ENCODE measurements around the gene HMCN1. TPM values are rescaled to one million over a fixed set of nuclear protein-coding genes. Genes with fewer than 3 reads are reported as not detected.

The HMCN1 gene
- total RNA-seq, 4 donors from 2014 or later, result 3.3 to 8.9 (median 6.6) TPM

DNA sequence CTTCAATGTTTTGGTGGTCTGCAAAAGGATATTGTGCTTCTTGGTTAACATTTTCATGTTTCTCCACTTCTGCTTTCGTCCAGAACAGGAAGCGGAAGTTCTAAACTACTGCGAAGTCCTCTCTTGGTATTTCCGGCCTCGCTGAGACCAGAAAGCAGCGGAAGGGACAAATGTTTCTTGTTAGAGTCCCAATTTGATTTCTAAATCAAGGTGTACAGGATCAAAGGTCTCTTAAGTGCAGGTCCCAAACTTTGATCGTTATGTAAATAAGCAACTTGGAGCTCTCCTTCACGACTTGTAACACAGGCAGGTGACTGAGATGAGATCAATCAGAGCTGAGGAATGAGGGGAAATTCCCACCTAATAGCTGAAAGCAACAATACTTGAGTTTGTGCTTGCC is 40.1 kb upstream of the HMCN1 start:
- Histone ChIP-seq H3K27ac (peak overlapping the region in 1 of 3 donors; percentile 8), H3K9me3 (no peaks in the 10 kb centered on the region), H3K4me3 (replicated peaks in 1 of 3) (no peak overlapping the region), H3K4me1 (no peaks in the 10 kb centered on the region), H3K36me3 (no peaks in the 10 kb centered on the region), H3K27me3 (no peaks in the 10 kb centered on the region)
- WGBS, 2 donors, result 62 to 66% methylated on average over 8 of the region's 8 CpGs
- DNase-seq, result no peak
- TF ChIP-seq CTCF (IDR thresholded peaks at IDR 0.05), result no peak
- TF ChIP-seq POLR2A (IDR thresholded peaks at IDR 0.05), result no peak
- intact Hi-C loops (cut with DNase I), result no loop called here

- Histone ChIP-seq H3K4me1 (no peaks in the 10 kb centered on the region), H3K27ac (no peak overlapping the region), H3K4me3 (replicated peaks in 1 of 3) (no peak overlapping the region), H3K27me3 (no peaks in the 10 kb centered on the region), H3K36me3 (no peaks in the 10 kb centered on the region), H3K9me3 (no peaks in the 10 kb centered on the region)
- DNase-seq, result no peak
- intact Hi-C loops (cut with DNase I), result no loop called here
- TF ChIP-seq POLR2A (IDR thresholded peaks at IDR 0.05) (no peak), CTCF (IDR thresholded peaks at IDR 0.05) (no peak)
Measured at GRCh38 chr1:185695299-185695698, 38.9 kb upstream of the HMCN1 start.

DNA sequence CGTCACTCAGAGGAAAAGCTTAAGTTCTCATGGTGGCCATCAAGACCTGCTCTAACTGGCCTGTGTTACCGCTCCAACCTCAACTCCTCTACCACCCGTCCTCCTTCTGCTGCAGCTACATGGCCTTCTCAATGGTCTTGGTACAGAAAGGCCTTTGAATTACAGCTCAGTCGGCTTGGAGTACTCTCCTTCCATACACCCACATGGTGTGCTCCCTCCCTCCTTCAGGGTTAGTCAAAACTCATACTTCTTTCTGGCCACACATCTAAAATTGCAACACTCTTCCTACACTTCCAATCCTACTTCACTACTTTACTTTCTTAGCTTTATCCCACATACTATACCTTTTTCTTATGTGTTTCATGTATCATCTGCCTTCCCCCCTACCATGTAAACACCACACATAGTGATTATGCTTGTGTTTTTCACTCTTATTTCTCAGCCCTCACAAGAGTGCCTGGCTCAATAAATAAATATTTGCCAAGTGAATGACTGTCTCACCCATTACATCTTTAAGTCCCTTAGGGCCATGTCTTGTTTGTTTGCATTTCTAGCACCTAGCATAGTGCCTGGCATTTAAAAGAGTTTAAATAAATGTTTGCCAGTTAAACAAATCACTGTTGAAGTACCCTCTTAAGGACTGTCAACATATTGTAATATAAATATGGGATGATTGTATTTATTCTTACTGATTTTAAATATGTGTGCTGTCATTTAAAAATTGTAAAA is 37.6 kb upstream of the HMCN1 start:
- H3K4me3 ChIP-seq (replicated peaks in 1 of 3), result no peak overlapping the region
- intact Hi-C loops (cut with DNase I), result no loop called here
- TF ChIP-seq CTCF (IDR thresholded peaks at IDR 0.05) (no peak), POLR2A (IDR thresholded peaks at IDR 0.05) (no peak)
- H3K36me3 ChIP-seq, result no peaks in the 10 kb centered on the region
- no peaks in the 10 kb centered on the region for H3K27me3 ChIP-seq
- H3K9me3 ChIP-seq, result no peaks in the 10 kb centered on the region
- no peaks in the 10 kb centered on the region for H3K4me1 ChIP-seq
- WGBS, 2 donors, result 87 to 89% methylated on average over 4 of the region's 4 CpGs
- no peak for DNase-seq
- no peak overlapping the region for H3K27ac ChIP-seq

DNA sequence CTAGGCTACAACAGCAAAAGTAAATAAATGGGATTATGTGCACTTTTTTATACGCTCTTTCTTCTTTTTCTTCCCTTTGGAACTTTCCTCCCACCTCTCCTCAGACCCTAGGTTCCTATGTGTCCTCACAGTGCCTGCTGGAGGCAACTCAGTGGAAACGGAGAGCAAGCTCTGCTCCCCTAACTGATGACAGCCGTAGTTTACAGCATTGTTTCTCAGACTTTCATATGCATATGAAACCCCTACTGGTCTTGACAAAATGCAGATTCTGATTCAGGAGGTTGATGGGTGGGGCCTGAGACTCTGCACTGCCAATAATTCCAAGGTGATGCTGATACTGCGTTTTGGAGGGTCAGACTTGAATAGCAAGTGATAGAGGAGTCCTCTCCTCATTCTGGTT is 34.3 kb upstream of the HMCN1 start:
- H3K9me3 ChIP-seq, result no peaks in the 10 kb centered on the region
- intact Hi-C loops (cut with DNase I), result no loop called here
- H3K4me1 ChIP-seq, result no peaks in the 10 kb centered on the region

More for the DNA sequence above, 34.3 kb upstream of the HMCN1 start:
- 54 to 63% methylated on average over 4 of the region's 4 CpGs for WGBS, 2 donors
- H3K27me3 ChIP-seq, result no peaks in the 10 kb centered on the region
- no peak overlapping the region for H3K27ac ChIP-seq
- H3K4me3 ChIP-seq (replicated peaks in 1 of 3), result no peak overlapping the region
- H3K36me3 ChIP-seq, result no peaks in the 10 kb centered on the region
- no peak for TF ChIP-seq CTCF (IDR thresholded peaks at IDR 0.05)
- no peak for TF ChIP-seq POLR2A (IDR thresholded peaks at IDR 0.05)
- DNase-seq, result no peak

All from thyroid gland (tissue), 4 donors.